HG02852 (cell line): ENCODE measurements around the gene GPX2.

Experiments used
- ATAC-seq: cut with Tn5 transposase; IDR thresholded peaks from one replicate; pipeline ENCODE4 v1.9.1; 2021; ENCODE audit warnings: mild to moderate bottlenecking, moderate library complexity; ENCODE audit not compliant: unreplicated experiment

Gene GPX2

GRCh38 chr14:64940336-64940910 is 2.1 kb downstream of the GPX2 start:
- no peak for ATAC-seq

- no peak for ATAC-seq
Measured at GRCh38 chr14:64939817-64940190, 2.7 kb downstream of the GPX2 start.

GRCh38 chr14:64938972-64939816 is 3.4 kb downstream of the GPX2 start:
- no peak for ATAC-seq

GRCh38 chr14:64937821-64938193 is 4.7 kb downstream of the GPX2 start:
- ATAC-seq = no peak

GRCh38 chr14:64937171-64937820 is 5.2 kb downstream of the GPX2 start:
- no peak for ATAC-seq

GRCh38 chr14:64935508-64935907 is 7.0 kb downstream of the GPX2 start:
- ATAC-seq = no peak

- no peak for ATAC-seq
Measured at GRCh38 chr14:64934338-64934929, 8.1 kb downstream of the GPX2 start.

- ATAC-seq = no peak
Measured at GRCh38 chr14:64932231-64932630, 10.3 kb downstream of the GPX2 start.

- ATAC-seq = no peak
Measured at GRCh38 chr14:64931123-64931522, 11.4 kb downstream of the GPX2 start.

GRCh38 chr14:64930085-64930843 is 12.3 kb downstream of the GPX2 start:
- ATAC-seq = no peak

GRCh38 chr14:64929014-64929359 is 13.6 kb downstream of the GPX2 start:
- ATAC-seq = no peak

GRCh38 chr14:64928239-64929013 is 14.1 kb downstream of the GPX2 start:
- peak; percentile 92 for ATAC-seq

- ATAC-seq = no peak
Measured at GRCh38 chr14:64927031-64927430, 15.5 kb downstream of the GPX2 start.

- ATAC-seq = no peak
Measured at GRCh38 chr14:64926398-64926995, 16.0 kb downstream of the GPX2 start.

- no peak for ATAC-seq
Measured at GRCh38 chr14:64923015-64923414, 19.5 kb downstream of the GPX2 start.

GRCh38 chr14:64920465-64920864 is 22.1 kb downstream of the GPX2 start:
- no peak for ATAC-seq

- no peak for ATAC-seq
Measured at GRCh38 chr14:64919618-64920017, 22.9 kb downstream of the GPX2 start.

- ATAC-seq = no peak
Measured at GRCh38 chr14:64919215-64919614, 23.3 kb downstream of the GPX2 start.

GRCh38 chr14:64918216-64918615 is 24.3 kb downstream of the GPX2 start:
- no peak for ATAC-seq

GRCh38 chr14:64915797-64916196 is 26.7 kb downstream of the GPX2 start:
- no peak for ATAC-seq
